ENCODE data around the gene EIF3I. TPM values are rescaled to one million over a fixed set of nuclear protein-coding genes. Genes with fewer than 3 reads are reported as not detected.

EIF3I gene
- total RNA-seq, 4 donors from 2014 or later: 121 to 172 (median 152) TPM

GRCh38 chr1:32192220-32192948 is 29.8 kb upstream of the EIF3I start:
- H3K4me1 ChIP-seq: no peaks in the 10 kb centered on the region
- H3K27ac ChIP-seq: no peak overlapping the region
- DNase-seq (ENCODE audit: low spot score in 2 of 2): no peak
- no peaks in the 10 kb centered on the region for H3K9me3 ChIP-seq
- no peak overlapping the region for H3K4me3 ChIP-seq
- no peaks in the 10 kb centered on the region for H3K27me3 ChIP-seq
- peaks cover 26 to 100% (median 44%) of the 10 kb centered on the region in 3 donors for H3K36me3 ChIP-seq
- 80 to 89% methylated on average over 8 of the region's 8 CpGs for WGBS, 2 donors
- TF ChIP-seq CTCF (IDR thresholded peaks at IDR 0.05): no peak
- no peak for TF ChIP-seq EP300 (IDR thresholded peaks at IDR 0.05)
- TF ChIP-seq POLR2A (IDR thresholded peaks at IDR 0.05): no peak

DNA sequence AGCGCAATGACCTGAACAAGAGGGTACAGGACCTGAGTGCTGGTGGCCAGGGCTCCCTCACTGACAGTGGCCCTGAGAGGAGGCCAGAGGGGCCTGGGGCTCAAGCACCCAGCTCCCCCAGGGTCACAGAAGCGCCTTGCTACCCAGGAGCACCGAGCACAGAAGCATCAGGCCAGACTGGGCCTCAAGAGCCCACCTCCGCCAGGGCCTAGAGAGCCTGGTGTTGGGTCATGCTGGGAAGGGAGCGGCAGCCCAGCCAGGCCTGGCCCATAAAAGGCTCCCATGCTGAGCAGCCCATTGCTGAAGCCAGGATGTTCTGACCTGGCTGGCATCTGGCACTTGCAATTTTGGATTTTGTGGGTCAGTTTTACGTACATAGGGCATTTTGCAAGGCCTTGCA is 27.2 kb upstream of the EIF3I start:
- TF ChIP-seq POLR2A (IDR thresholded peaks at IDR 0.05) (no peak), CTCF (IDR thresholded peaks at IDR 0.05) (no peak), EP300 (IDR thresholded peaks at IDR 0.05) (no peak)
- Histone ChIP-seq H3K36me3 (peaks cover 18 to 82% (median 28%) of the 10 kb centered on the region in 3 donors), H3K4me3 (no peak overlapping the region), H3K9me3 (no peaks in the 10 kb centered on the region), H3K4me1 (peaks cover 0 to 12% (median 6%) of the 10 kb centered on the region in 4 donors), H3K27me3 (no peaks in the 10 kb centered on the region), H3K27ac (no peak overlapping the region)
- no peak for DNase-seq (ENCODE audit: low spot score in 2 of 2)
- 86% methylated on average over 5 to 6 of the region's 6 CpGs for WGBS, 2 donors

DNA sequence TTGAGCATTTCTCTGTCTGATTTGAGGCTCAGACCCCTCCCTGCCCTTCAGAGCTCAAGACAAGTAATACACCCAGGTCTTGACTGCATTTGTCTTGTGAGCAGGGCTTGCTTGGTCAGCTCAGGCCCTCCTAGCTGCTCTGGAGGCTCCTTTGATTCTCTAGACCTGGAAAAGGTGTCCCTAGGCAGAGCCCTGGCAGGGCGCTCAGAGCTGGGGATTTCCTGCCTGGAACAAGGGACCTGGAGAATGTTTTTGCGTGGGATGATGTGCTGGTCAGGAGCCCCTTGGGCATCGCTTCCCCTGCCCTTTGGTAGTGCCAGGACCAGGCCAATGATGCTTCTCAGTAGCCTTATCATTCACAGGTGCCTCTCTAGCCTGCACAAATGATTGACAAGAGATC is 26.7 kb upstream of the EIF3I start:
- Histone ChIP-seq H3K27ac (no peak overlapping the region), H3K9me3 (no peaks in the 10 kb centered on the region), H3K4me3 (no peak overlapping the region), H3K4me1 (peaks cover 0 to 14% (median 7%) of the 10 kb centered on the region in 4 donors), H3K27me3 (no peaks in the 10 kb centered on the region), H3K36me3 (peaks cover 13 to 76% (median 22%) of the 10 kb centered on the region in 3 donors)
- no peak for TF ChIP-seq EP300 (IDR thresholded peaks at IDR 0.05)
- no peak for TF ChIP-seq POLR2A (IDR thresholded peaks at IDR 0.05)
- no peak for TF ChIP-seq CTCF (IDR thresholded peaks at IDR 0.05)
- WGBS, 2 donors: 77 to 90% methylated on average over 3 of the region's 3 CpGs
- DNase-seq (ENCODE audit: low spot score in 2 of 2): no peak

DNA sequence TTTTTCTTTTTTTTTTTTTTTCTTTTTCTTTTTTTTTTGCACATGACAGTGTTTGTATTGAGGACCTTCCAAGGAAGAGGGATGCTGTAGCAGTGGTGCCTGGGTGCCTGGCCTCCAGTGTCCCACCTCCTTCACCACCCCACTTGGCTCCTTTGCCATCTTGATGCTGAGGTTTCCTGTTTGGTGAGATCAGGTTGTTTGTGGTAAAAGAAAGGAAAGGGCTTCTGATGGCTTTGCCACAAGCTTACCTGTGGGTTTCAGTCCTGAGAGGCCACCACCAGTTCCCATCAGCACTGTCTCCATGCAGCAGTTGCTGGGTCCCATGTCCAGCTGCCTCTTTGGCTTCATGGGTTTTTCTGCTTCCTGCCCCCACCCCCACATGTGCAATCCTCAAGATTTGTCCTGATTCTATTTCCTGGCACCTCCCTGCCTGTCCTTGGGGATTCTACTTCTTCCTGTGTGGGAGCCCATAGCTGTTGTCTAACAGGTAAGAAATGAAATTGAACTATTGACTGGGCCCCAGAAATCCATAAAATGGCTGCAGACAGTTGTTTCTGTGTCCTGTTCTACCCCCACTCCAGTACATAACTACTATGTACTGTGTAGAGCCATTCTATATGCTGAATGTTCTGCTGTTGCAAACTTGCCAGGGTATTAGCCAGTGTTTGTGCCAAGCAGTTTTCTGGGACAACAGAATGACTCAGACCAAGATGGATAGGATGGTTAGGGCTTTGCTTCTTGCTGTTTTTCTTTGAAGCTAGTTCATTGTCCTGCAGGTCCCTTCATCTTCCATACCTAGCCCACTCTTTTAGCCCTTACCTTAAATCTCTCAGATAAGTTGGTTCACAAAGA is 26.0 kb upstream of the EIF3I start:
- Histone ChIP-seq H3K36me3 (peaks cover 12 to 70% (median 20%) of the 10 kb centered on the region in 3 donors), H3K9me3 (no peaks in the 10 kb centered on the region), H3K4me3 (no peak overlapping the region), H3K27ac (no peak overlapping the region), H3K4me1 (peaks cover 0 to 19% (median 7%) of the 10 kb centered on the region in 4 donors), H3K27me3 (no peaks in the 10 kb centered on the region)
- DNase-seq (ENCODE audit: low spot score in 2 of 2): no peak
- TF ChIP-seq CTCF (IDR thresholded peaks at IDR 0.05): no peak
- TF ChIP-seq POLR2A (IDR thresholded peaks at IDR 0.05): no peak
- TF ChIP-seq EP300 (IDR thresholded peaks at IDR 0.05): no peak

GRCh38 chr1:32197074-32197473 is 25.1 kb upstream of the EIF3I start:
- Histone ChIP-seq H3K9me3 (no peaks in the 10 kb centered on the region), H3K27ac (no peak overlapping the region), H3K36me3 (peaks cover 12 to 61% (median 20%) of the 10 kb centered on the region in 3 donors), H3K4me3 (no peak overlapping the region), H3K27me3 (no peaks in the 10 kb centered on the region), H3K4me1 (peaks cover 0 to 28% (median 13%) of the 10 kb centered on the region in 4 donors)
- TF ChIP-seq EP300 (IDR thresholded peaks at IDR 0.05) (no peak), POLR2A (IDR thresholded peaks at IDR 0.05) (no peak), CTCF (IDR thresholded peaks at IDR 0.05) (no peak)
- 93 to 100% methylated on average over 1 of the region's 1 CpG for WGBS, 2 donors
- DNase-seq (ENCODE audit: low spot score in 2 of 2): no peak

Measured in tibial nerve (tissue), 4 donors.